Loucy (cell line): ENCODE data around the gene CYSLTR2.

Source experiments
- EZH2phosphoT487 ChIP-seq: fragments of 200-600 bp; IDR thresholded peaks from 2 replicates; pipeline ENCODE4 v1.6.1; 2018; ENCODE audit warnings: antibody characterized with exemption, mild to moderate bottlenecking, moderate library complexity, borderline replicate concordance
- TF ChIP-seq, protein P1 (sequence below): fragments of 200-600 bp; sonication (generic); conservative IDR thresholded peaks from 2 replicates; pipeline ENCODE4 v1.5.1; 2014; ENCODE audit warnings: mild to moderate bottlenecking, antibody characterized with exemption, low read length

DNA sequence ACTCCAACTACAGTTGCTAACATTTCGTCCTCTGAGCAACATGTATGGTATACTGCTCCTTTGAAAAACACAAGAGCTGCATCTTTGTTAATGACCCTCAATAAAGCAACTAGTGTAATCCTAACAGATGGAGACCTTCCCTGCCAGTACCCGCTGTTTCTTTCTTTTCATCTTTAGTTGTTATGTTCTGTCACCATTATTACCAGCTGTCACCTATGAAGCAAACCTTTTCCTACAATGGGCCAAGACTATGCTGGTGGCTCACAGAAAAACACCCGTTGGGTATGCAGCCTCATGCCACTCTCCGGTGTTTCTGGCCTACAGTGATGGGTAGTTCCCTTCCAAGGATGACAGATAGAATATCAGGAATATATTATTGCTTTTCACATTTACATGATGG lies 29.7 kb upstream of the CYSLTR2 start:
- TF ChIP-seq EZH2phosphoT487 = no peak
- TF ChIP-seq, protein P1, sequence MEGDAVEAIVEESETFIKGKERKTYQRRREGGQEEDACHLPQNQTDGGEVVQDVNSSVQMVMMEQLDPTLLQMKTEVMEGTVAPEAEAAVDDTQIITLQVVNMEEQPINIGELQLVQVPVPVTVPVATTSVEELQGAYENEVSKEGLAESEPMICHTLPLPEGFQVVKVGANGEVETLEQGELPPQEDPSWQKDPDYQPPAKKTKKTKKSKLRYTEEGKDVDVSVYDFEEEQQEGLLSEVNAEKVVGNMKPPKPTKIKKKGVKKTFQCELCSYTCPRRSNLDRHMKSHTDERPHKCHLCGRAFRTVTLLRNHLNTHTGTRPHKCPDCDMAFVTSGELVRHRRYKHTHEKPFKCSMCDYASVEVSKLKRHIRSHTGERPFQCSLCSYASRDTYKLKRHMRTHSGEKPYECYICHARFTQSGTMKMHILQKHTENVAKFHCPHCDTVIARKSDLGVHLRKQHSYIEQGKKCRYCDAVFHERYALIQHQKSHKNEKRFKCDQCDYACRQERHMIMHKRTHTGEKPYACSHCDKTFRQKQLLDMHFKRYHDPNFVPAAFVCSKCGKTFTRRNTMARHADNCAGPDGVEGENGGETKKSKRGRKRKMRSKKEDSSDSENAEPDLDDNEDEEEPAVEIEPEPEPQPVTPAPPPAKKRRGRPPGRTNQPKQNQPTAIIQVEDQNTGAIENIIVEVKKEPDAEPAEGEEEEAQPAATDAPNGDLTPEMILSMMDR = no peak
